Fibroblast of skin of left biceps (primary cell): Measurements from ENCODE around the gene DHRSX.
"Not testable (repeated sequence)": the region's sequence is repeated elsewhere in the genome, so short reads cannot be mapped to it uniquely, and the experiment has no call there.

ENCODE experiments used
- DNase-seq, 2 experiments: peaks; one replicate each; pipeline ENCODE4 v3.0.0-alpha.2; 2013; ENCODE audit warnings: low read depth in 2 of 2

DHRSX gene

DNA sequence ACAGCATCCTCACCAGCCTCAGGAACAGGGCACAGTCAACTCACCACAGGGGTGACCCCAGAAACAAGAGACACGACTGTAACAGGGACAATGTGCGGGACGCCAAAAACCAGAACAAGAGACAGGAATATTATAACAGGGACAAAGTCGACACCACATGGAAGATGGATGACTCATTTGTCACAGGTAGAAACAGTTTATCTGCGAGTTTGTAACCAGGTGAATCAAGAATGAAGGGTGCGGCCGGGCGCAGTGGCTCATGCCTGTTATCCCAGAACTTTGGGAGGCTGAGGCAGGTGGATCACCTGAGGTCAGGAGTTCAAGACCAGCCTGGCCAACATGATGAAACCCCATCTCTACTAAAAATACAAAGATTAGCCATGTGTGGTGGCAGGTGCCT is 44.7 kb downstream of the DHRSX start:
- DNase-seq, result not testable (repeated sequence)

GRCh38 chrX:2454620-2455019 is 46.2 kb downstream of the DHRSX start:
- not testable (repeated sequence) for DNase-seq

DNA sequence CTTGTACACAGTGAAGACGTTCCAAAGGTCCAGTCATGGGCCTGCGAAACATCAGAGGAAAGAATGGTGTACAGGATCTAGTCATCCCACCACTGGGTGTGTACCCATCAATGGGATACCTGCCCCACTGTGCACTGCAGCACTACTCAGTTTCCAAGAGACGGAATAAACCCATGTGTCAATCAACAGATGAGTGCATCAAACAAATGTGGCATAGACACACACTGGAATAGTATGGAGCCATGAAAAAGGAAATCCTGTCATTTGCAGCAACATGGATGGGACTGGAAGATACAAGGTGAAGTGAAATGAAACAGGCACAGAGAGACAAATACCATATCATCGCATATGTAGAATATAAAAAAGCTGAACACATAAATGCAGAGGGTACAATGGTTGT is 48.0 kb downstream of the DHRSX start:
- DNase-seq, result no peak

DNA sequence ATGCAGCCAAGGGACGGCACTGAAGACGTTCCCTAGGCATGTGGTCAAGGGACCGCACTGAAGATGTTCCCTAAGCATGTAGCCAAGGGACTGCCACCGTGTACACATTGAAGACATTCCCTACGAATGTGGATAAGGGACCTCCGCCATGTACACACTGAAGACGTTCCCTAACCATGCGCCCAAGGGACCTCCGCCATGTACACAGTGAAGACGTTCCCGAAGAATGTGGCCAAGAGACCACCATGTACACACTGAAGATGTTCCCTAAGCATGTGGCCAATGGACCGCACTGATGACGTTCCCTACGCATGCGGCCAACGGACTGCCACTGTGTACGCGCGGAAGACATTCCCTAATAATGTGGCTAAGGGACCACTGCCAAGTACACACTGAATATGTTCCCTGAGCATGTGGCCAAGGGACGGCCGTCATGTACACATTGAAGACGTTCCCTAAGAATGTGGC is 48.4 kb downstream of the DHRSX start:
- no peak for DNase-seq

- peak; percentile 36 to 37 for DNase-seq
These were observed 49.1 kb downstream of the DHRSX start for GRCh38 chrX:2451501-2452316.

- no peak for DNase-seq
These were observed 50.1 kb downstream of the DHRSX start for GRCh38 chrX:2450681-2451080.

DNA sequence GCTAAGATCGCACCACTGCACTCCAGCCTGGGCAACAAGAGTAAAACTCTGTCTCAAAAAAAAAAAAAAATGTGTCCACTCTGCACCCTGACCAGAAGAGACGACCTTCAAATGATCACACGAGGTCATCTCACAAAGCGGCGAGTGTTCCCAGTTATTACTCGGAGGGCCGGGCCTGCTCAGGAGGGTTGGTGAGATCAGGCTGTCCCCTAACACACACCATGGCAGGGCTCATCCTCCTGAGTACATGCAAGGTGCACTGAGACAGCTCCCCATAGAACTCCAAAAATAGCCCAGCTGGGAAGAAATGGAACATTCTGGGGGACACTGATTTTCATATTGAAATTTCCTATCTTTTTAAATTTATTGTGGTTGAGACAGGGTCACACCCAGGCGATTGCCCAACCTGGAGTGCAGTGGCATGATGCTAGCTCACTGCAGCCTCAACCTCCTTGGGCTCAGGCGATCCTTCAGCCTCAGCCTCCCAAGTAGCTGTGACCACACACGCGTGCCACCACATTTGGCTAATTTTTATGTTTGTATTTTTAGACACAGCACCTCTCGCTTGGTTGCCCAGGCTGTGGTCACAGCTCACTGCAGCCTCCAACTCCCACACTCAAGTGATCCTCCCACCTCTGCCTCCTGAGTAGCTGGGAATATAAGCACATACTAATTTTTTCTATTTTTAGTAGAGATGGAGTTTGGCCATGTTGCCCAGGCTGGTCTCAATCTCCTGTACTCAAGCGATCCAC is 51.5 kb downstream of the DHRSX start:
- no peak for DNase-seq

GRCh38 chrX:2447484-2447883 is 53.3 kb downstream of the DHRSX start:
- no peak for DNase-seq

- DNase-seq, result no peak
These were observed 54.0 kb downstream of the DHRSX start for GRCh38 chrX:2446815-2447214.

- DNase-seq, result no peak
These were observed 54.8 kb downstream of the DHRSX start for GRCh38 chrX:2445662-2446623.

DNA sequence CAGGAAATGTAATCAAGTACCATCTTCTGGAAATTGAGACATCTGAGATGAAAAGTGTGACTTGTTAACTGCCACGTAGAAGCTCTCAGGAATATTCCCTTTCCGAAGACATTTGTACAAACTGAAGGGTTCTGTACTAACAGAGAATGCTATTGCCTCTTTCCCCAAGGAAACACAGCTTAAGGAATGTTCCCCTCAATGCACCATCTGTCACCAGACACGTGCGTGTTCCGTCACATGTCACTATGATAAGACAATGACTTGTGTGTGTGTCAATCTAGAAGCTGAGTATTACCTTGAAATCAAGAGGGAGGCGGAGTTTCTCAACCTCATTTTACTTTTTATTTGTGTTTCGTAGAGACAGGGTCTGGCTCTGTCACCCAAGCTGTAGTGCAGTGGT is 58.1 kb downstream of the DHRSX start:
- no peak for DNase-seq

DNA sequence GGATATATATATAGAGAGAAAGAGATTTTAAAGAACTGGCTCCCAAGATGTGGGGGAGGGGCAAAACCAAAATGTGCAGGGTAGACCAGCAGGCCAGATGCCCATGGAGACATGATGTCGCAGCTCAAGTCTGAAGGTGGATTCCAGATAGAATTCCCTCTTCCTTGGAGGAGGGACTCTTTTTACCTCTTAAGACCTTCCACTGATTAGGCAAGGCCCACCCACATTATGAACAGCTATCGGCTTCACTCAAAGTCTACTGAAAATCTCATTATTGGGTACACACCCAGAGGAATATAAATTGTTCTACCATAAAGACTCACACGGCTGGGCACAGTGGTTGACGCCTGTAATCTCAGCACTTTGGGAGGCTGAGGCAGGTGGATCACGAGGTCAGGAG is 59.3 kb downstream of the DHRSX start:
- DNase-seq, result no peak

DNA sequence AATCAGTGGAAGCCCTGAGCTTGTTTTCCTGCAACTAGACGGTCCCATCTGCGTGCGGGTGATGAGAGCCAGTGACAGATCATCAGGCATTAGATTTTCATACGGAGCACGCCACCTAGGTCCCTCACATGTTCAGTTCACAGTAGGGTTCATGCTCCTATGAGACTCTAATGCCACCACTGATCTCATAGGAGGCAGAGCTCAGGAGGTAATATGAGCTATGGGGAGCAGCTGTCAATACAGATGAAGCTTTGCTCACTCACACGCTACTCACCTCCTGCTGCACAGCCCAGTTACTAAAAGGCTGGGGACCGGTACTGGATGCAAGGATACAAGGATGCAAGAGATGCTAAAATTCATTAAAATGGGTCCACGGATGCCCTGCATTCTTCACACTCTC is 61.2 kb downstream of the DHRSX start:
- DNase-seq, result no peak

GRCh38 chrX:2435465-2435864 is 65.3 kb downstream of the DHRSX start:
- DNase-seq, result no peak

GRCh38 chrX:2434270-2435163 is 66.3 kb downstream of the DHRSX start:
- DNase-seq, result no peak

GRCh38 chrX:2432298-2432863 is 68.4 kb downstream of the DHRSX start:
- DNase-seq, result no peak

- DNase-seq, result no peak
These were observed 70.4 kb downstream of the DHRSX start for GRCh38 chrX:2430265-2430825.

GRCh38 chrX:2427737-2428136 is 73.0 kb downstream of the DHRSX start:
- DNase-seq, result no peak

DNA sequence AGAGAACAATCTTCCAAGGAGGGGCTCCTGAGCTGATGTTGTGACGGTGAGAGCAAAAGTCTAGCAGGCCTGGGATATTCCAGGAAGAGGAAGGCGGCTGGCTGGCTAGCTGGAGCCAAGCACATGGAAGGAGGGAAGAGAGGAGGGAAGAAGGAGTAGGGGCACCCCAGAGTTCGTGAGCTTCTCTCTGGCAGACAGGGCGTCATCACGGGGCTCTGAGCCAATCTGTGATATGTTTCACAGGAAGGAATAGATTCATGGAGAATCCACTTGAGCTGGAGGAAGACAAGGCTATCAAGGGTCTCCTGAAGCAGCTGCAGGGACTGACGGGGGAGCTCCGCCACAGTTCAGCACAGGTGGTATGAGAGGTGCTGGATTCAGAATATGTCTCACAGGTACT is 73.6 kb downstream of the DHRSX start:
- no peak for DNase-seq

DNA sequence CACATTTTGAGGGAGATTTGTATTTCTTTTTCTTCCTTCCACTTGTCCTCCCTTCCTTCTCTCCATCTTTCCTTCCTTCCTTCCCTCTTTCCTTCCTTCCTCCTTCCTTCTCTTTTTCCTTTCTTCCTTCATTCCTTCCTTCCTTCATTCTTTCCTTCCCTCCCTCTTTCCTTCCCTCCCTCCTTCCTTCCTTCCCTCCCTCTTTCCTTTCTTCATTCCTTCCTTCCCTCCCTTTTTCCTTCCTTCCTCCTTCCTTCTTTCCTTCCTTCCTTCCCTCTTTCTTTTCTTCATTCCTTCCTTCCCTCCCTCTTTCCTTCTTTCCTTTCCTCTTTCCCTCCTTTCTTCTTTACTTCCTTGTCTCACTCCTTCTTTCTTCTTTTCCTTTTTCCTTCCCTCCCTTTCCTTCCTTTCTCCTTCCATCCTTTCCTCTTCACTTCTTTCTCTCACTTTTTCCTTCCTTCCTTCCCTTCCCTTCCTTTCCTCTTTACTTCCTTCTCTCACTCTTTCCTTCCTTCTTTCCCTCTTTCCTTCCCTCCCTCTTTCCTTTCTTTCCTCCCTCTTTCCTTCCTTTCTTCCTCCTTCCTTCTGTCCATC is 74.4 kb downstream of the DHRSX start:
- no peak for DNase-seq
